Measurements from ENCODE around the gene CST11.
"Not testable (repeated sequence)": the region's sequence is repeated elsewhere in the genome, so short reads cannot be mapped to it uniquely, and the experiment has no call there.

The CST11 gene, protein sequence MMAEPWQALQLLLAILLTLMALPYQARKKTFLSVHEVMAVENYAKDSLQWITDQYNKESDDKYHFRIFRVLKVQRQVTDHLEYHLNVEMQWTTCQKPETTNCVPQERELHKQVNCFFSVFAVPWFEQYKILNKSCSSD

DNA sequence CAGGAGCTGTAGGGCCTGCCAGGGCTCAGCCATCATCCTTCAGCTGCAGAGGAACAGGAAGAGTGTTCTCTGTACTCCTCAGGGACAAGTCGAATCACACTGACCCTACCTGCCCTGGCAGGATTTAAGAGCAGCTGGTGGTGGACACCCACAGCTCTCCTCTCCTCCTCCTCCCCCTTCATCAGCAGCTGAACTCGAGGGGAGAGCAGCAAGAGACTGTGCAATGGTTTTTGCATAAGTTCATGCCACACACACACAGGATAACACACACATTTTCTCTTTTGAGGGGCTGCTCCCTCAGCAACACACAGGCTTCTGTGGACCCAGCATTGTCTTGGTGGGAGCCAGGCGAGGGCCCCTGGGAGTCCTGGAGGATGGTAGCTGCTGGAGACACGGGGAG is at the start of gene CST11:
TSS of gene CST11 (minus strand) at position 101 of the 400 bp plus-strand sequence. CDS start at position 36, 65 bp downstream.
- DNase-seq, result no peak

DNA sequence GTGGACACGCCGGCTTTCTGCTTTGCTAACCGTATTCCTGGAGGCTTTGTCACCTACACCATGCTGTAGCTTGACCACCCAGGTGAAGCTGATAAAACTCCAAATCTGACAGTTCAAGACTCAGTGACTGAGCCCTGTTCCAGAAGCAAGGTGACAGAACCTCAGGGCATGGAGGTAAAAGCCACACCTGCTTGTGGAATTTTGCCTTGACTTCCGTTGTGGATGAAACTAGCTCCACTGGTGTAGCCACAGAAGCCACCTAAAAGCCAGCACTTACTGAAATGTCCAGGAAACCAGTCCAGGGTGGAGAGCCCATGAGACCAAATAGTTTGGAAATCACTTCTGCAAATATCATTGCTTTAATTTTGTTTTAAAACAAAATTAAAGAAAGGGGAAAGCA is 49.2 kb upstream of the CST11 start:
- no peak for DNase-seq

DNA sequence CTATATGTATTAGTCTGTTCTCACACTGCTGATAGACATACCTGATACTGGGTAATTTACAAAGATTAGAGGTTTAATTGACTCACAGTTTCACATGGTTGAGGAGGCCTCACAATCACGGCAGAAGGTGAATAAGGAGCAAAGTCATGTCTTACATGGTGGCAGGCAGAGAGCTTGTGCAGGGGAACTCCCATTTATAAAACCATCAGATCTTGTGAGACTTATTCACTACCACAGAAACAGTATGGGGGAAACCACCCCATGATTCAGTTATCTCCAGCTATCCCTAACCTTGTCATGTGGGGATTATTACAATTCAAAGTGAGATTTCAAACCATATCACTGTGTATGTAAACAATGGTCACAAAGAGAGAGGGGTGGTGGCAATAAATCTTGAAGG is 44.9 kb upstream of the CST11 start:
- DNase-seq, result no peak

DNA sequence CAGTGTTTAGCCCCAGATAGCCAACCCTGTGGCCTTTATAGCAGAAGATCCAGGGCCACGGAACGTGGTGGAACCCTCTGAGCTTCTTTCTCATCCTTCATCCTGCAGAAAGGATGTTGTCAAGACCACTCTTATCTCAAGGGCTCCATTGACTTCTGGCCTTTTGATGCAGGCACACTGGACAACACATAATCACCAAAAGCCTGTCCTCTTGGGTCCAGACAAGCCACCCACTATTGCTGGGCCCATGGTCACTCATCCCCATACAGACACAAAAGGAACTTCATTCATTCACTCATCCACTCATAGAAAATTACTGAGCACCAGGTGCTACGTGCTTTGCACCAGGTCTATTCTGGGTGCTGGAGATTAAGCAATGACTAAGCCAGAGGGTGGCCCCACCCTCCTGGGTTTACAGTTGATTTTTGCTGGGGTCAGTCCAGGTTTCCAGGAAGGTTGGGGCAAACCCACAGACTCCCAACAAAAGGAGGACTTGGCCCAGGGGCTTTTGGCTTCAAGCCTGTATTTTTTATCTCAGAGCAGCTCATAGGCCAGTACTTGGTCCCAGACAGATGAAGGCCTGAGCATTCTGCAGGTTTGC is 40.6 kb upstream of the CST11 start:
- no peak for DNase-seq

DNA sequence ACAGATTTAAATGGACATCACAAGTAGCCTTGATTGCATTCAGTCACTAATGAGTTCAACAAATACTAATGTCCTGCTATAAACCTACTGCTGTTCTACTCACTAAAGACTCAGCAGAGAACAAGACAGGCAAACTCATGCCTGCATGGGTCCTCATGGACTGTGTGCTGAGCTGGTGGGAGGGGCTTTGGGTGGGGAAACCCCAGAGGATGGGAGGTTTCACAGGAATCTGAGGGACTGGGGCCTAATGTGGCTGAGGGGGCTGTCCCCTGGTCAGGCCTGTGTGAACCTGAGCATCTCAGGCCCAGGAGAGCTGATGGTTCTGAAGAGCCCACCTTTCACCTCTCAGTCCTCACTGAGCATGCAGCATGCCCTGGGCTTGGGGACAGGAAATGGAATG is 39.6 kb upstream of the CST11 start:
- no peak for DNase-seq

DNA sequence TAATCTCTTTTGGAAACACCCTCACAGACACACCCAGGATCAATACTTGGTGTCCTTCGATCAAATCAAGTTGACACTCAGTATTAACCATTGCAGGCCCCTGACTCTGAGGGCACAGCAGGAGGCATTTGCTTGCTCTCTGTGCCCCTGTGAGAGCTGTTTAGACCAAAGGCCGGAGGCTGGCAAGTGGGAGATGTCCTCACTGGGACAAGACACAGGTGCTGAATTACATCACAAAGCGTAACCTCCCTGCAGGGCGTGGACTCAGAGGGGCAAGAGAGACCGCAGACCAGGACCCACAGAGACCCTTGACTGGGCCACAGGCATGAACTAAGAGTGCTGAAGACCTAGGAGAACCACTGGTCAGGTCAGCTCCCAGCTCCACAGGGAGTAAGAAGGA is 38.1 kb upstream of the CST11 start, which contains the start of gene CST8:
TSS of gene CST8 (plus strand) at position 301 of the 400 bp plus-strand sequence. CDS start 551 bp downstream, outside the sequence.
- no peak for DNase-seq

DNA sequence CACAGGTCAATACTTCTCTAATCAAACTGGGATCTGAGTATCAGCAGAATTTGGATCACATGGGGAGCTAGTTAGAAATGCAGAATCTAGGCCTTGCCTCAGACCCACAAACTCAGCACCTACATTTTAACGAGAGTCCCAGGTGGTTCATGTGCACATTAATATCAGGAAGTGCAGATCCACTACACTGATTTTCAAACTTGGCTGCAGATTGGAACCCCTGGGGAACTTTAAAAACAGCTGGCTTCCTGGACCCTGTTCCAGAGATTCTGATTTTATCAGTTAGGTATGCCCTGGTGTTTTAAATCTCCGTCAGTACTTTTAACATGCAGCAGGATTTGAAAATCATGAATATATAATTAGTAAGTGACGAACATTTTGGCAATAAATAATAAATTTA is 36.3 kb upstream of the CST11 start:
- no peak for DNase-seq

DNA sequence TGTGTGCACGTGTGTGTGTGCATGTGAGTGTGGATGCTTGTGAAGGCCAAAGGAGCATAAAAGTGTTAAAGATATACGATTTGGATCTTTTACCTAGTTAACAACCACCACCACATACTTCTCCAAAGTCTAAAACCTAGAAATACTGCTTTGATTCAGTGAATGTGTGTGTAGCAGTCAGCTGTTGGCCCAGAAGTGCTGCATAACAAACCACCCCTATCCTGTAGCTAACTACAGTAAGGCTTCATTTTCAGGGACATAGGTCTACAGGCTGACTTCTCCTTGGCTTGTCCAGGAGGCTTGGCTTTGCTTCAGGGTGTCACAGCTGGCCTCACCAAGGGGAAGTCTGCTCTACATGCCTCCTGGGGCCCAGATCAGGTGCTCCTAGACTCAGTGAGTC is 35.8 kb upstream of the CST11 start:
- DNase-seq, result no peak

DNA sequence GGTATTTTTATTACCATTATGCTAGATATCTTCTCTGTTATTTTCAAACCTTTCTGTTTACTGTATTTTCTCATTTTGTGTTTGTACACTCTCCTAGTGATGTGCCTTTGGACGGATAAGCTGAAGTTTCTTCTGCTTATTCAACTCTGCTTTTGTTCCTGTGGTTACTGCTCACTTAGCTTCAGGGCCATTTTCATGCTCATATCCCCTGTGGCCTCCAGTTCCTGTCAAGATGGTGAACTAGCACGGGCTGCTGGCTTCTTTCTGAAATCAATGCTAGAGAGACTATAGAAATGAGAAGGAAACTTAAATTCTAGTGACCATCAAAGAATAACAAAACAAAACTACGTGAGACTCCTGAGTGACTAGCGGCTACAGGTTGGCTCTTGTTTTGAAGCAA is 31.4 kb upstream of the CST11 start:
- DNase-seq, result no peak

DNA sequence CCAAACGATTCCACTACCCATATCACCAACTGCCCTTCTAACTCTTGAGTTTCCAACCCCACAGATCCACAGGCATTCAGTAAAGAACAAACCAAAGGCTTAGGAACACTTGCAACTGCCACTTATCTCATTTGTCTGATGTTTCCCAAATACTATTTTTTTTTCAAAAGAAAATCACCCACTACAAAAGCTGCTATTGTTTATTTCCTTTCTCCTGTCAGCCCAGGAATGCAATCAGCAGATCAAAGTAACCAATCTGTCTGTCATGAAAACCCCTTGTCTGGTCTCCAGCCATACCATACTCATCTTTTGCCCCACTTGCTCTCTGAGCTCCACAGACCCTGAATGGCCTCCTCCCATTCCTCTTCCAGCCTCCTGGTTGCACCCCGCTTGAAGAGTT is 29.5 kb upstream of the CST11 start:
- no peak for DNase-seq

DNA sequence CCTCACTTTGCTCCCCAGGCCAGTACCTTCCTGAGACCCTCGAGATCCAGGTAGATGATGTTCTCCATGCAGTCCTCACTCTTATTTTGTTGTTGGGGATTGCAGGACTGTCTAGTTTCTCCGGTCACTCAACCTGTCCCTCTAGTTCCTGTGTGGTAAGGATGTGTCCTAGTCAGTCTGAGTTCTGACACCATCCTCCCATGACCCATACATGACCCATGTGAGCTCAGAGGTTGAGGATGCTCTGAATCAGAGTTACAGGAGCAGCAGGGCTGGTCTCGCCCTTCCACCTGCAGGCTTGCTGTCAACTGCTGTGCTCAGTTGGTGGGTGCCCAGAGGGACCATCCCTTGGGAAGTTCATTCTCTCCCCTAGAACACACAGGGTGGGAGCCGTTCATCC is 26.4 kb upstream of the CST11 start:
- DNase-seq, result no peak

DNA sequence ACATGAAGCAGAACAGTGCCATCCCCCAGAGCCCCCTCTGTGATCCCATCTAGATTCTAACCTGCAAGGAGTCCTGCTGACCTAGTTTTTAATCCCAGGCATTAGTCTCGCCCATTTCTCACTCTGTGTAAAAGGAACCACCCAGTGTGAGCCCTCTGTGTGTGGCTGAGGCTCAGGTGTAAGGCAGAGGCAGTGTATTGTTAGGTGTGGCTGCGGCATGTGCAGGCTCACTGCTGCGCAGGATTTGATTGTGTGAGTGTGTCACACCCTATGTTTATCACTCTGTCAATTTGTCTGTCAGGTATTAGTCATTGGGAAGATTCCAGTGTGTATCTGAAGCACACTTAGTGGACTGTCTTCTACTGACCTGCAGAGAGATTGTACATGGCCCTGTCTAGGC is 24.5 kb upstream of the CST11 start:
- no peak for DNase-seq

DNA sequence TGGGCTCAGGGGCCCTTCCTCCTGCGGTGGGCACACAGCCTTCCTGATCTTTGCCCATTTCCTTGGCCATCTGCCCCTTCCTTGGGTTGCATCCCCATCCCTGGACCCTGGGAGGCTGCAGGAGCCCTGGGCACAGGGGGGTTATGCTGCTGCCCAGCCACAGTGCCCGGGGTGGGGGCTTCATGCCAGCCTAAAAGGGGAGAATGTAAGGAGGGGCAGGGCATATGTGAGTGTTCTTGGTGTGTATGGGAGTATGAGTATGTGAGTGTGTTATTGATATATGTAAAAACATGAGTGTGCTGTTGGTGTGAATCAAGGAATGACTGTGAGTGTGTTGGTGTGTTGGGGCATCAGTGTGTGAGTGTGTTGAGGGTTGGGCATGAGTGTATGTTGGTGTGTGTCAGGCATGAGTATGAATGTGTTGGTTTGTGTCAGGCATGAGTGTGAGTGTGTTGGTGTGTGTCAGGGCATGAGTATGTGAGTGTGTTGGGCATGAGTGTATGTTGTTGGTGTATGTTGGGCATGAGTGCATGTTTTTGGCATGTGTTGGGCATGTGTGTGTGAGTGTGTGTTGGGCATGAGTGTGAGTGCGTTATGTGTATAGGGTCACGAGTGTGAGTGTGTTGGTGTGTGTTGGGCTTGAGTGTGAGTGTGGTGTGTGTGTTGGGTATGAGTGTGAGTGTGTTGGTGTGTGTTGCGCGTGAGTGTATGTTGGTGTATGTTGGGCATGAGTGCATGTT is 23.5 kb upstream of the CST11 start:
- DNase-seq, result no peak

DNA sequence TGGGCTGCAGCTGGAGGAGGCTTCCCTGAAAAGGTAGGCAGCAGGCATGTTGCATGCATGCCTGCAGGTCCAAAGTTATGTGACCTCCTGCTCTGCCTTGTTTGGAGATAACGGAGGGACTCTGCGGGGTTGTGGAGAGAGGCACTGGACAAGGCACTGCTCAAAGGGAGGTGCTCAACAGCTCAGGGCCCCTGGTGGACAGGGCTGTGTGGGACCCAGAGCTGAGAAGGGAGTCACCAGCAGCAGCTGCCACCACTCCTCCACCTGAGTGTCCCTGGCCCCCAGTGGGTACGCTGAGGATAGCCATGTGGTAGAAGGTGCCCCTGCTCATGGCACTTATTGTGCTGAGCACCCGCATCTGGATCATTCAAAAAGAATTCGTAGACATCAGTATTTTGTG is 22.7 kb upstream of the CST11 start:
- no peak for DNase-seq

DNA sequence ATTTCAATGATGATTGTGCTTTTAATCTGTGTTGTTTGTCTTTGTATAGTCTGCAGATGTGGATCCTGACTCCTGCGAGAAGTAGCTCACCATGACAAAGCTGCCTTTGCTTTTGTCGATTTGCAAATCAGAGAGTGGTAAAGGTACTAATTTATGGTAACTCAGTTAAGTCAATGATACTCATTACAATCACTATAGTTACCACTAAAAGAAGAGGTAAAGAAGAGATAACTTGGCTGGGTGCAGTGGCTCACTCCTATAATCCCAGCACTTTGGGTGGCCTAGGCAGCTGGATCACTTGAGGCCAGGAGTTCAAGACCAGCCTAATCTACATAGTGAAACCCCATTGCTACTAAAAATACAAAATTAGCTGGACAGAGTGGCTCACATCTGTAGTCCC is 20.6 kb upstream of the CST11 start:
- DNase-seq, result not testable (repeated sequence)

DNA sequence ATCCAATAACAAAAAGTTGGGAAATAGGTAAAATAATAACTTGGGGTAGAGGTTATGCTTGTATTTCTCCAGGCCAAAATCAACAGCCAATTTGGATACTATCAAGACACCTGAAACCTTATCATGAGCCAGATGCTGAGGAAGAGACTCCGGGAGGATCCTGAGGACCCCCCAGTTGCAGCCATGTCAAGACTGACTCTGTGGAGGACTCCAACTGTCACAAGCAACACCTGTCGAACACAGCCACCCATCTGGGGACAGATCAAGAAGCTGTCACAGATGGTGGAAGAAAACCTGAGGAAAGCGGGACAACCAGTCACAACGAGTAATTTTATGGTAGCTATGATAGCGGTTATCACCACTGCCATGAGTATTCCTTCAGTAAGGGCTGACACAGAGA is 19.6 kb upstream of the CST11 start:
- not testable (repeated sequence) for DNase-seq

DNA sequence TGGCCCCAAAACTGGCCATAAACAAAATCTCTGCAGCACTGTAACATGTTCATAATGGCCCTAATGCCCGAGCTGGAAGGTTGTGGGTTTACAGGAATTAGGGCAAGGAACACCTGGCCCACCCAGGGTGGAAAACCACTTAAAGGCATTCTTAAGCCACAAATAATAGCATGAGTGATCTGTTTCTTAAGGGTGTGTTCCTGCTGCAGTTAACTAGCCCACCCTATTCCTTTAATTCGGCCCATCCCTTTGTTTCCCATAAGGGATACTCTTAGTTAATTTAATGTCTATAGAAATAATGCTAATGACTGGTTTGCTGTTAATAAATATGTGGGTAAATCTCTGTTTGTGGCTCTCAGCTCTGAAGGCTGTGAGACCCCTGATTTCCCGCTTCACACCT is 14.3 kb upstream of the CST11 start:
- DNase-seq, result not testable (repeated sequence)

DNA sequence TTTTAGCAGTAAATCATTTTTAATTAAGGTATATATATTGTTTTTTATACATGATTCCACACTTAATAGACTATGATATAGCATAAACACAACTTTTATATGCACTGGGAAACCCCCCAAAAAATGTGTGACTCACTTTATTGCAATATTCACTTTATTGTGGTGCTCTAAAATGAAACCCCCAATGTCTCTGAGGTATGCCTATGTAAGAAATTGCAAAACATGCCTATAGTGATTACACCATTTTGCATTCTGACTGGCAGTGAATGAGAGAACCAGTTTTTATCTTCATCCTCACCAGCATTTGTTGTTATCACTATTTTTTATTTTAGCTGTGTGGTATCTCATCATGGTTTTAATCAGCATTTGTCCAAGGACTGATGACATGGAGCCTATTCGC is 8.5 kb upstream of the CST11 start:
- no peak for DNase-seq

DNA sequence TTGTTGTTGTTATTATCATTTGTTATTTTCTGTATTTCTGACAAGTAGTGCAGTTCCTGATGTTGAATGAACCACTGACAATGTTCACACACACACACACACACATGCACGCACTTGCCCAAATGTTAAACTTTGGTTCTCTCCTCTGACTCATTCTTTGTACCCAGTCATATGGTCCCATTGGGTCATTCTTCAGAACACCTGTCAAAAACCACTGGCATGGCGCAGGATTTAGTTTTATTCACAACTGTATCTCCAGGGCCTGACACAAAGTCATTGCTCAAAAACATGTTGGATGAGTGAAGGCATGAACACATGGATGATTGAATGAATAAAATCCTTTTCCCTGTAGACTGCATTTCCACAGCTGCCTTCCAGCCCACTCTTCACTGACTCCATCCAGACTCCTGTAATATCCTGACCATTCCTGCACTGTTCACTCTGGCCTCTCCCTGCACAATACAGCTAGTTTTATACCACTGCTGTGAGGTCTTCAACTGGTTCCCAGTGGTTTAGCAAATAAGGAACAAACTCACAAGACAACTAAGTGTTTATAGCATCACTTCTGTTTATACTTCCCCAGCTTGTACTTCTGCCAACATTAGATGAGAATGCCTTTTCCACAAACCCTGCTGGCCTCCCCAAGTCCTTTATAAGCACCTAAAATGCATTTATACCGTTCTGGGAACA is 6.9 kb upstream of the CST11 start:
- no peak for DNase-seq

DNA sequence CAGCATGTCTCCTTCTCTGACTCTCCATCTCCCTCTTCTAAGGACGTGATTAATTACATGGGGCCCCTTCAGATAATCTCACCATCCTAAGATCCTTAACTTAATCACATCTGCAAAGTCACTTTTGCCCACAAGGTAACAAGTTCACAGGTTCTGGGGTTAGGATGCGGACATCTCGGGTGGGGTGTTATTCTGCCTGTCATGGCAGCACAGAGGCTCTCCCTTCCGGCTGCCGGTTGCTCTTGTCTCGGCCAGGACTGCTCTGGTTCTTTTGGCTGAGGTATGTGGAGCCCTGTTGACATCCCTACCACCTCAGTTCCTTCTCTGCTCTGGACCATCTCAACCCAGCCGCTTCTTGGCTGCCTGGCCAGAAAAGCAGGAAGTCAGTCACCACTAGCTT is 4.2 kb upstream of the CST11 start:
- no peak for DNase-seq

DNA sequence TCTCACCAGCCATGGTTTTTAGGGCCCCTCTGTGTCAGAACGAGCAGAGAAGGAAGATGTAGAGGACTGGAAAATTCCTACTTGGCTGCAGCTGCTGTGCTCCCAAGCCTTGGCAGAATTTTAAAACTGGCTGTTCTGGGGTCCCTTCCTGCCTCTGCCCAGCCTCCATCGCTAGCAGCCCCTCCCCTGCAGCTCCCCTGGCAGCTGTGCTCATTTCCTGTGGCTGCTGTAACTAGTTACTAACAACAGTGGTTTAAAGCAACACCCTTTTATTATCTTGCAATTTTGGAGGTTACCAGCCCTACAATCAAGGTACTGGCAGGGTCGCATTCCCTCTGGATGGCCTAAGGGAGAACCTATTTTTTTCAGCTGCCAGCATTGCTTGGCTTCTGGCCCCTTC is 3.7 kb upstream of the CST11 start:
- DNase-seq, result no peak

DNA sequence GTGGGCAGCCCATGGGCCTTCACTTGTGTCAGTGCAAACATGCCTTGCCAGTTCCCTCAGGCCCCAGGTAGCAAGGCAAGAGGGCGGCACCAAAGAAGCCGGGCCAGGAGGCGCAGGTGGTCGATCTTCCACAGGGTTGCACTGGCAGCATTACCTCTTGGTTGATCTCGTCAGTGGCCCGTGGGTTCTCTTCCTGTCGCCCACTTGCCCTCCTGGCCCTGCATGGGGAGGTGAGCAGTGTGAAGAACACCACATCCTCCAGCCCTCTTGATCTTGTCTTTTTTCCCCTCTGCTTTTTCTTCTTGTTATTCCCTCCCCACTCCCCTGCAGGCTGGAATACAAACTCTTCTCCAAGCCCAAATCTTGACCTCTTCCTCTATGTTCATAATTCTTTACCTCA is 3.0 kb upstream of the CST11 start:
- no peak for DNase-seq

DNA sequence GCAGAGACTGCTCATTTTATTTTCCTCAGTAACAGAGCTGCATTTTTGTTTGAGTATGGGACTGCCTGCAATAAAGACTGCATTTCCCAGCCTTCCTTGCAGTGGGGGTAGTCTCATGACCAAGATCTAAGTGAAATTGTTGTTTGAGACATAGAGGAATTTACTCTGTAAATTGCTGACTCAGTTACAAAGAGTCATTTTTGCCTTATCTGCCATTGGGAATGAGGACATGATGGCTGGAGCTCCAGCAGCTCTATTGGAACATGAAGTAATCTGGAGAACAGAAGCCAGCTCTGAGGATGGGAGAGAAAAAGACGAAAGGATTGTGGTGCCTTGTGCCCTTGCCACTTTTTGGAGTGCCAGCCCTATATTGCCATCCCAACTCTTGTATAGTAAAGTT is 2.1 kb upstream of the CST11 start:
- no peak for DNase-seq

Data from NCI-H1436 treated with DMSO at 0.1 percent for 48 hours (cell line).